Muscle of arm (tissue), 12 donors: ENCODE data around the gene PAOX. TPM values are rescaled to one million over a fixed set of nuclear protein-coding genes. Genes with fewer than 3 reads are reported as not detected.
"Not testable (repeated sequence)": the region's sequence is repeated elsewhere in the genome, so short reads cannot be mapped to it uniquely, and the experiment has no call there.

Experiments
- DNase-seq: peaks from one replicate; pipeline ENCODE4 v3.0.0-alpha.2; 2013
- polyA plus RNA-seq, 12 donors: library from polyadenylated mRNA; unstranded; fragments of 120-200 nt; gene quantifications; one replicate each; pipeline ENCODE4 v1.2.1, GENCODE V29; 2013; ENCODE audit not compliant: insufficient read length in 12 of 12

The PAOX gene
- polyA plus RNA-seq, 12 donors: 2.5 to 4.5 (median 3.6) TPM; not detected in 2

DNA sequence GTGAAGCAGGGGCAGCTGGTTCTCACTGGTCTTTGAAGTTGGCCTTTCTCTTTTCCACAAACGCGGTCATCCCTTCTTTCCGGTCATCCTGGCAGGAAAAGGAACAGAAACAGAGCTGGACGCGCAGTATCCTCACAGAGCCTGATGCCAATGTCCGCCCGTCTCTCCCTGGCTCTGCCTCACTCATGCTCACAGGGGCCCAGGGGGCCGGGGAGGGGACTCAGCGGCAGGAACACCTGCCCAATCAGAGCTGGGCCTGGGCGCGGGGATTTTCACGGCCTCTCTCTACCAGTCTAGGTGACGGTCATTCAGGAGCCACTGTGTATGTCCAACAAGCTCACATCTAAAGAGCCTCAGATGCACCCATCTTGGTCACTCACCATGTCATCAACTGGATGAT, 16.2 kb upstream of the PAOX start:
- DNase-seq: no peak

DNA sequence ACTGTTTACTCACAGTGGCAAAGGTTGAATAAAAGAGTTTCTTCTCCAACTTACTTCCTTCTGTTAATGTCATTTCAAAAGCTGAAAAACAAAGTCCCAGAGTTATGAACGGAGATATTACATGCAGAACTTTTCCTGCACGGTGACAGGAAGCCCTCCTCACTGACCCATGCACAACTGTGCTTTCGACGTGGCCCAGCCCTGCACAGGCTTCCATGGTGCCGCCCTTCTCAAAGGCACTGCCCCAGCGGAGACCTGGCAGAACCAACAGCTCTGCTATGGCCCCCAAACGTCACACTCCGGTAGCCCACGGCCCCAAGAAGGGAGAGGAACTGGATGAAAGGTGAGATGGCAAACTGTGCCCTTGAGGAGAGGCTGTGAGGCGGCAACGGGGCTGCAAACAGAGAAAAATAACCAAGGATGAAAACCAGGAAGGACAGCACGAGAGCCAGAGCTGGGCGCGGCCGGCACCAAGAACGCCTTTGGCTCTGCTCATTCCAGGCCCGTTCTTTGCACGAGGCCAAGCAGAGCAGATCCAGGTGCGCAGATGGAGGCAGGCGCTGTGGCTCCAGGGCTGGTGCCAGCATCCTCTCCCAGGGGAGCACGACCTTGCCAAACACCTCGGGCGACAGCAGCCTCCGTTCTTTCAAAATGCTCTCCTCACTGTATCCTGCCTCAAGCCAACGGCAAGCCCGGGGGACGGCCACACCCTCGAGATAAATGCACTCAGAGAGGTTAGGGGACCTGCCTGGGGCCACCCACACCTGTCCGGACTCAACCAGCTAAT, 14.2 kb upstream of the PAOX start:
- DNase-seq: no peak

DNA sequence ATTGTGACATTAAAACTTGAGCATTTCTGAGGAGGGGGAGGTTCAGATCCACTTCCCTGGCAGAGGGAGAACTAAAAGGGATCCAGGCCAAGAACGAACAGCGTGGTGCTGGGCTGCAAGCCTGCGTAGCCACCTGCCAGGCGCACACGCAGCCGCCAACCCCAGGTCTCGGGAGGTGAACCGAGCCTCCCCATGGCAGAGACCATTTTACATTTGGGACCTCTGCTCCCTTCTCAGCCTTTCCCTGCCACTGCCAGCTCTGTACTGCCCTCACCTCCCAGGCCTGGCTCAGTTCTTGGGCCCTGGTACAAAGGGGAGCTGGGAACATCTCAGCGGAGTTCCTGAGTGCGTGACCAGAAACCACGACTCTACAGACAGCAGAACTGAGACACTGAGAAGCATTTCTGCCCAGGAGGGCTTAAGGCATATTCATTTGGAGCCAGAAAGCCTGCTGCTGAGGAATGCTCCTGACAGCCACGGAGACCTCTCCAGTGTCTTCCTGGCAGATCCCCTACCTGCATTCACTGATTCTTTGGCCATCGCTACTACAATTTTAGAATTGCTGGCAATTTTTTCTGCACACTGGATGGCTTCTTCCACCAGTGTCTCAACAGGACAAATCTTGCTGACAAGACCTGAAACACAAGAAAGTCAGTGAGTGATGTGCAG, 13.5 kb upstream of the PAOX start:
- DNase-seq: no peak

DNA sequence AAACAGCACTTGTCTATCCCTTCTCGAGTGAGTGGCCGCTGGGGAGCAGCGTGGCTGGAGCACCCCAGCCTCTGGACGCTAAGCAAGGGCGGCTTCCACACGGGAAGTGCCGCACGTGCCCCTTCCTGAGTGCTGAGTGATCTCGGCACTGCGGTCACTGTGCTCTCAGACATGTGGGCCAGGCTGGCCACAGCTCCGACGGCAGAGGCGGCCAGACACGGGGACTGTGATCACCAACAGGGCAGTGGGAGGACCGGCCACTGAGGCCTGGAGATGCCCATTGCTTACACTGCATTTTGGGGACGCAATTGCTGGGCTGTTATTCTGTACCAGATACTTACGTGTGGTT, 13.0 kb upstream of the PAOX start:
- DNase-seq: no peak

DNA sequence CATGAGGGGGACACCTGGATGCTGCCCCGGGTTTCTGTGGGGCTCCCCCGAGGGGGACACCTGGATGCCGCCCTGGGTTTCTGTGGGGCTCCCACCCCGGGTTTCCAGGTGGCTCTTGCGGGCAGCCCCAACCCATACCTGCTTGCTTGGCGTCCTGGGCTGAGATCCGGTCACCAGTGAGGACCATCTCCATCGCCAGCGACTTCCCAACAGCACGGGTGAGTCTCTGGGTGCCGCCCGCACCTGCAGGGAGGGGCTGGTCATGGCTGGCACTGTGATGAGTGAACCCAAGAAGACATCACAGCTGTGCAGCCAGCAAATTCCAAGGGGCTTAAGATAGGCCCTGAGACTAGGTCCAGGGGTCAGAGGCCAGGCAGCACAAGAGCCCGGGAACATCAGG, 12.3 kb upstream of the PAOX start:
- no peak for DNase-seq

DNA sequence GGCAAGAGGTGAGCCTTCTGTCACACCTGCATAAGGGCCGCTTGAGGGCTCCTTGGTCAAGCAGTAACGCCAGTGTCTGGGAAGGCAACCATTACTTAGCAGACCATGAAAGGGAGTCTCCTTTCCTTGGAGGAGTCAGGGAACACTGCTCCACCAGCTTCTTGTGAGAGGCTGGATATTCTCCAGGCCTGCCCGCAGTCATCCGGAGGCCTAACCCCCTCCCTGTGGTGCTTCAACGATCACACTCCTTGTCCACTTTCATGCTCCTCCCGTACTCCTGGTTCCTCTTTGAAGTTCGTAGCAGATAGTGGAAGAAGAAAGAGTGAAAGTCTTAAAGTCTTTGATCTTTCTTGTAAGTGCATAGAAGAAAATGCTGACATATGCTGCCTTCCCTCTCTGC, 11.6 kb upstream of the PAOX start:
- not testable (repeated sequence) for DNase-seq

DNA sequence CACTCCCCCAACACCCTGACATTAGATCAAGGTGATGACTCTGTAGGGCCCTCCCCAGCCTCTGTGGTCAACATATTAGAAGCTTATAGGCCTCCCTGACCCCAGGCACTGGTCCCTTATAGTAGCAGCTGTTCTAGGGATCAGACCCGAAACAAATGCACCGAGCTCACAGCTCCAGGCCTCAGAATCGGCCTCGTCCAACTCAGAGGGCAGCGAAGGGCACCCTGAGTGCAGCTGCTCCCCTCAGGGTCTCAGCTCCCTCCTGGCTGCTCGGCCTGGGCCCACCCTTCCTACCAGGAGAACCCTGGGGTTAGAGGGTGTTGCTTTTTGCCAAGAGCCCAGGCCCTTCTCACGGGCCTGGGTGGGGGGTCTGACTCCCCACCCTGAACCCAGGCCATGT, 10.9 kb upstream of the PAOX start:
- DNase-seq: no peak

DNA sequence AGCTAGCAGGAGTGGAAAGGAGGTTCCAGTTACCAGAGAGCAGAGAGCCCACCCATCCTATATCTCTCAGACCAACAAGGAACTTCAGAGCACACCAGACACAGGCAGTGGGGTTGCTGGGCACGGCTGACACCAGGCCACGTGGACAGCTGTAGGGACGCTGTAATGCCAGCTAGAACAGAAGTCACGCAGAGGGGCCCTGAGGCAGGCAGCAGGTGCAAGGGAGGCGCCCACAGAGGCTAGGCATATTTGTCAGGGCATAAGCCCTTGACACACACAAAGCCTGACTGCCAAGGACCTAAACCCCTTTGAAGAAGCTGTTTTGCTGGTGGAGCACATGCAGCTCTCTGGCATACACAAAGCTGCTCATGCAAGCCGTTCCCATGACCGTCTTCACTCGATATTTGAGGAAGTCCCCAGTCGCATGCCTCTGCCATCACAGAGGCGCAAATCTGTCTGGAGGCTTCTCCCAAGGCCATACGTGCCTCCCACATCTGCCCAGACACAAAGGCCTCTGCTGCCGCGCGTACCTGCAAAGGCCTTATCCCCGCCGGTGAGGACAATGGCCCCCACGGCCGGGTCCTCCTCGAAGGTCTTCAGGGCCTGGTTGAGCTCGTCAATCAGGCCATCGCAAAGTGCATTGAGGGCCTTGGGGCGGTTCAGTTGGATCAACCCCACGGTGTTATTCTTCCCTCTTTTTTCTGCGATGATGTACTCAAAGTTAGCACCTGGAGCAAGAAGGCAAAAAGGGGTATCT, 8.9 kb upstream of the PAOX start:
- no peak for DNase-seq

DNA sequence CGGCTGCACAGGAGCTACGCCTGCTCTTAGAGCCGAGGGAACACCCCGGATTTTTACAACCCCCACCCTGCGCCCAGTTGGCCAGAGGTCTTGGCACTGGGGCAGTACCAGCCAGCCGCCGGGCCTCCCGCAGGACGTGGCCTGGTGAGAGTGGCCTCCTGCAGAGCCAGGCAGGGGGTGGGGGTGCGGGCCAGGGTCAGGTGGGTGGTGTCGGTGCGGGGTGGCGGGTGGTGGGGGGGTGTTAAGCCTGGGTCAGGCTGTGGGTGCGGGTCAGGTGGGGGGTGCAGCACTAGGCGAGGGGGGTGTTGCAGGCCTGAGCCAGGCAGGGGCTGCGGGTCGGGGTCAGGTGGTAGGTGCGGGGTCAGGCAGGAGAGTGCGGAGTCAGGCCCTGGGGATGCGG, 6.6 kb upstream of the PAOX start:
- DNase-seq: no peak

DNA sequence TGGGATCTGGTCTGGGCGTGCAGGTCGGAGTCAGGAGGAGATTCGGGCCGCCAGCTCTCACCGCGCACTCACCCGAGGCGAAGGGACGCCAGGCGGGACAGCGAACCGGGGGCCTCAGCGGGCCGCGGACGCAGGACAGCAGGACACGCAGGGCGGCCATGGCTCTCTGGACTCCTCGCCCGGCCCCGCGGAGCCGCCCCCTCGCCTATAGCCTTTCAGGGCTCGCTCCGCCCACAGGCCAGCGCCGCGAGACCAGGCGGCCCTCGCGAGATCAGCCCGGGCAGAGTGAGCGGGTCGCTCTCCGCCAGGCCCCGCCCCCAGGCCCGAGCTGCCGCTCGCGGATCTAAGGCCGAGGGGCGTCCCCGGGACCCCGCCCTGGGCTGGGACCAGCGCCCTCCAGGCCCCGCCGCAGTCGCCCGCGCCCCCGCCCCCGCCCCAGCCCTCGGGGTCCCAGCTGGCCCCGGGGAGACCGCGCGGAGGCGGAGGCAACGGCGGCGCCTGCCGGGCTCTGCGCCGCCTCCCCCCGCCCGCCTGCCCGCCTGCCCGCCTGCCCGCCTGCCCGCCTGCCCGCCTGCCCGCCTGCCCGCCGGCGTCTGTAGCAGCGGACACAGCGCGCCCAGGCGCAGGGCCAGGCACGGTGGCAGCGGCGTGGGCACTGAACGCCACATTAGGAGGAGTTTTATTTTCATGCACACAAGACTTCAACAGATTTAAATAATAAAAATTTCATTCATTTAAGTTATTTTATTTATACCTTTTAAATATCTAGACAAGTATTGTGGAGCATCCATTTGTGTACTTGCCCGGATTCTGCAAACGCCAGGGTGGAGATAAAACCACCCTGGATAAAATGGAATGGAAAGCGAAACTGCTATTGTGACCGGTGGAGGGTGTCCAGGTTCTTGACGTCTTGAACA, 5.6 kb upstream of the PAOX start, which contains the start of gene ECHS1:
ECHS1 (minus strand) TSS at position 181 of the 917 bp plus-strand sequence; CDS start at position 160, 21 bp downstream.
- DNase-seq: peak; percentile 96

DNA sequence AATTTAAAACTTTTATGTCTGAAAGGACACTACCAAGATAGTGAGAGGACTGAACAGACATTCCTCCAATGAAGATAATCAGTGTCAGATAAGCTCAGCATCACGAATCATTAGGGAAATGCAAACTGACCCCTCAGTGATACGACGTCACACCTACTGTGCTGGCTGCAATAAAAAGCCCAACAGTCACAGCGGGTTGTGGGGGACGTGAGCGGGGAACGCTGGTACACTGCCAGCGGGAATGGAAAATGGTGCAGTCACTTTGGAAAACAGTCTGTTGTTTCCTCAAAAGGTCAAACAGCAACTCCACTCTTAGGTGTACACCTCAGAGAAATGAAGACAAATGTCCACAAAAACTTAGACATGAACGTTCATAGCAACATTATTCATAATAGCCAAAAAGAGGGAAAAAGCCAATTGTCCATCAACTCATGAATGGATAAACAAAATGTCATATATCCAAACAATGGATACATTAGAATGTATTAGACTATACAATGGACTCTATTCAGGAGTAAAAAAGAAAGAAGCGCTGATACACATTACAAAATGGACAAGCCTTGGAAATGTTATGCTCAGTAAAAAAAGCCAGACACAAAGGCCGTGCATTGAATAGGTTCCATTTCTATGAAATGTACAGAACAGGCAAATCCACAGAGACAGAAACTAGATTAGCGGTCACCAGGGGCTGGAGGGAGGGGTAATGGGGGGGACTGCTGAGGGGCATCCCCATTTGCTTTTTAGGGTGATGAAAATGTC, 3.5 kb upstream of the PAOX start:
- DNase-seq: no peak

DNA sequence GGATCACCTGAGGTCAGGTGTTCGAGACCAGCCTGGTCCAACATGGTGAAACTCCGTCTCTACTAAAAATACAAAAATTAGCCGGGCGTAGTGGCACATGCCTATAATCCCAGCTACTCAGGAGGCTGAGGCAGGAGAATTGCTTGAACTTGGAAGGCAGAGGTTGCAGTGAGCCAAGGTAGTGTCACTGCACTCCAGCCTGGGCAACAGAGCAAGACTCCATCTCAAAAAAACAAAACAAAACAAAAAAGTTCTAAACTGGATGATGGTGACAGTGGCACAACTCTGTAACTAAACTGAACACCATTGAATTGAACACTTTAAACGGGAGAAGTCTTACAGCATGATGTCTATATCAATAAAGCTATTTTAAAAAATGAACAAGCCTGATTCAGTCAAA, 2.9 kb upstream of the PAOX start:
- not testable (repeated sequence) for DNase-seq

DNA sequence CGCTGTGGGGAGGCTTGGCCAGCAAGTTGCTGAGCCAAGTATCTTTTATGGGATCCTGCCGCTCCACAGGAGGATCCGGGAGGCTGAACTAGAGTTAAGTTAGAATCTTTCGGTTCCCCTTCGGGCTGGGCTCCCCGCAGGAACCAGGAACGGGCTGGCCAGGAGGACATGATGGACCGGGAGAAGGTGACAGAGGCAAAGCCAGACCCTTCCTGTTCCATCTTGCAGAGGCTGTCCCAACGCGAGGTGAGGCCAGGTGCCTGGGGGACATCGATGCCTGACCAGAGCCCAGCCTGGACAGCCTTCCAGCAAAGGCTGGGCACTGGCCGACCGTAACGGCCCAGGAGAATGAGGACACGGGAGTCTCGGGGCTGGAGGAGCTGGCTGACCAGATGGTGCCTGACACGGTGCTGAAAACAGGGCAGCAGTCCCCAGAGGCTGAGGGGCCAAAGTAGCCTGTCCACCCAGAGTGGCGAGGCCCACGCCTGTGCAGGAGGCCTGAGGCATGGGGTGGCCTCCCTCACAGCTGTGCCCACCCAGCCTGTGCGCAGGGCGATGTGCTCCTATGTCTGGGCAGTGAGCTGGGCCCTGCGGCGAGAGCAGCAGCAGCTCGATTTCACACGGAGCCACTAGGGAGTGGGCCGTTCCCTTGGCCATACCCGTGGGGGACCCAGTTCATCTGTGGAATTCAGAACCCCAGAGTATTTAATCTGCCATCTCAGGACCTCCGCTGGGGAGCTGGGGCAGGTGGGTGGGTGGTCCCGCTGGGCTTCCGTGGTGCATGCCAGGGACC, 1.8 kb upstream of the PAOX start:
- no peak for DNase-seq

DNA sequence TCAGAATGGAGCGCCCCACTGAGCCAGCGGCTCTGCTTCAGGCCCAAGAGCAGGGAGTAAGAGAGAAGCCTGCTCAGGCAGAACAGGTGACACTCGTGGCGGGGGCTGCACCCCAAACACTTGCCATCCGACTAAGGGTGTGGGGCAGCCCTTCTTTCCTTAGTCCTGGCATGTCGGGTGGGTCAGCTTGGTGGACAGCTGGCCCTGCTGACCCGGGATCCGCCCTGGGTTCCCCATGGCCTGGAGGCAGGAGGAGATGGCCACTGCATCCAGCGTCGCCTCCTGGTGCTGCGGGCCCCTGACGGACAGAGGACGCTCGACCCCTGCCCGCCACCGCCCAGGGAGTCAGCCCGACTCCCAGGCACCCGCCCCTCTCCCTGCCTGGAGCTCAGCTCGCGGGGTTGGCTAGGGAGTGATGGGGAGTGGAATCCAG, 1.2 kb upstream of the PAOX start:
- DNase-seq: no peak

DNA sequence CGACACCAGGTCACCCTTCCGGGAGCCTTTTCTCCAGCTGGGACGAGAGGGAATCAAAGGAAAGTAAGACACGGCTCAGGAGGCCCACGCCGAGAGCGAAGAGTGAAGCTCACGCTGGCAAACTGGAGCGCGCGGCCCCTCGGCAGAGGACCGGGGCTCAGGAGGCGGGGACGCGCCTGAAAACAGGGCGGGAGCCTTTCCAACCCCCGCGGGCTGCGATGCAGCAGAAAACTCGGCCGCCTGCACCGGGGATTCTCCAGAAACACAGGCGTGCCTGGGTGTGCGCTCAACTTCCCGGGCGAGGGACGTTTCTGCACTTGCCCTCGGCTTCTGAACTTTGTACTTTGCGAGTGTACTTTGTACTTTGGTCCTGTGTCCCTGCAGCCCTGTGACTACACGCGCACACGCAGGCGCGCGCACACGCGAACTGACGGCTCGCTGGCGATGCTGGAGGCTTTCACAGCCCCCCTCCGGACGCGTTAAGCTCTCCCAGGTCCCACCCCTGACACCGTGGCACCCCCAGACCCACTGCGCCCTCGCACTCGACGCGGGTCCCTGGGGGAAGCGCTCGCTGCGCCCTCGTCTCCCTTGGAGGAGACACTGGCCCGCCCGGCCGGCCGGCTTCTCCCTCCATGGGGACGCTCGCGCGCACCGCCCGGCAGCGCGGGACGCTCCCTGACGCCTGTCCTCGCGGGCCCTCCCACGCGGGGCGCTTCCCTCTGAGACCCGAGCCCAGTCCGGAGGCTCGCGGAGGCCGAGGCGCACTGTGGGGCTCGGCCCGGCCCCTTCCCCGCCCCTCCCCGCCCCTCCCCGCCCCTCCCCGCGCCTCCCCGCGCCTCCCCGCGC, 588 bp upstream of the PAOX start:
- DNase-seq: peak; percentile 69

DNA sequence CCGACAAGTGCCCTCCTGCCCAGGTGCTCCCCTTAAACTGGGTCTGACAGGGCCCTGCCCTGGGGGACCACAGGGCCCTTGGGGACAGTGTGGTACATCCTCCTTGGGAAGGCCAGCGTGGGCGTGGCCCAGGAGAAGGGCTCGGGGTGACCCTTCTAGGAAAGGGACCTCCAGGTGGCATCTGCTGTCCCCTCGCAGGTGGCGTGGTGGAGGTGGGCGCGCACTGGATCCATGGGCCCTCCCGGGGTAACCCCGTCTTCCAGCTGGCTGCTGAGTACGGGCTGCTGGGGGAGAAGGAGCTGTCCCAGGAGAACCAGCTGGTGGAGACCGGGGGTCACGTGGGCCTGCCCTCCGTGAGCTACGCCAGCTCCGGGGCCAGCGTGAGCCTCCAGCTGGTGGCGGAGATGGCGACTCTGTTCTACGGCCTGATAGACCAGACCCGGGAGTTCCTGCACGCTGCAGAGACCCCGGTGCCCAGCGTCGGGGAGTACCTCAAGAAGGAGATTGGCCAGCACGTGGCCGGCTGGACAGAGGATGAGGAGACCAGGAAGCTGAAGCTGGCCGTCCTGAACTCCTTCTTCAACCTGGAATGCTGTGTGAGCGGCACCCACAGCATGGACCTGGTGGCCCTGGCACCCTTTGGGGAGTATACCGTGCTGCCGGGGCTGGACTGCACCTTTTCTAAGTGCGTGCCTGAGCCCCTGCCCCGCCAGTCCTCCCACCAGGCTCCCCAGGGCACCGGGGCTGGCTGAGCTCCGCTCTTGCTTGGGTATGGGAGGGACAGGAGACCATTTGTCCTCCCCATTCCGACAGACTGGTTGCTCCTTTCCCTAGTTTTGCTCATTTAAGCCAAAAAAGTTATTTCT, 972 bp downstream of the PAOX start:
- DNase-seq: no peak

DNA sequence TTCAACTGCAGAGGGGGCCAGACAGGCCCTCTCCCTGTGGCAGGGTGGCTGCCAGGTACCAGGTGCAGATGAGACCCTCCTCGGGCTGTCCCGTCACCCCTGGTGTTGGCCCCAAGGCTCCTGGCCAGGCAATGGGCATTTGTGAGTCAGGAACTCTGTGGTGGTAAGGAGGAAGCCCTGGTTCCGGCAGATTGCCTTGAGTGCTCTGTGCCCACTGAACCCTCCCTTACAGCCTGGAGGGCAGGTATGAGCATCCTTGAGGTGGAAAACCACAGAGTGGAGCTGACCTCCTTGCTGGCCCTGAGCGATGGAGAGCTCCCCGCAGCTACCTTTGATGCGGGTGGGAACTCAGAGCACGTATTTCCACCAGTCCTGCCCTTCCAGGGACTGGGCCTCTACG, 2.0 kb downstream of the PAOX start:
- DNase-seq: no peak

DNA sequence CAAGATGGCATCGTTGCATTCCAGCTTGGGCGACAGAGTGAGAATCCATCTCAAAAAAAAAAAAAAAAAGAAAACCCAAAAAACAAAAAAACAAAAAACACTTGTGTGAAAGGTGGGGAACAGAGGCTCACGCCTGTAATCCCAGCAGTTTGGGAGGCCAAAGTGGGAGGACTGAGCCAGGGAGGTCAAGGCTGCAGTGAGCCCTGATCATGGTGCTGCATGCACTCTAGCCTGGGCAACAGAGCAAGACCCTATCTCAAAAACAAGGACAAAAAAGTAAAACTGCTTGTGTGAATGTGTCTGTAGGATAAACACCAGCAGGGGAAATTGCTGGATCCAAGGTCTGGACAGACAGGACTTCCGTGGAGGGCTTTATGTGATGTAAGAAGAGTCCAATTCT, 4.5 kb downstream of the PAOX start:
- no peak for DNase-seq
